CD4-positive, alpha-beta T cell treated with Interleukin-6 at 100 ng/mL for 8 hours (primary cell): ENCODE results near the gene CNTN1.

Experiments
- DNase-seq: peaks from one replicate; pipeline ENCODE4 v3.0.0-alpha.2; 2020; ENCODE audit warnings: mixed read lengths, low spot score

The CNTN1 gene

DNA sequence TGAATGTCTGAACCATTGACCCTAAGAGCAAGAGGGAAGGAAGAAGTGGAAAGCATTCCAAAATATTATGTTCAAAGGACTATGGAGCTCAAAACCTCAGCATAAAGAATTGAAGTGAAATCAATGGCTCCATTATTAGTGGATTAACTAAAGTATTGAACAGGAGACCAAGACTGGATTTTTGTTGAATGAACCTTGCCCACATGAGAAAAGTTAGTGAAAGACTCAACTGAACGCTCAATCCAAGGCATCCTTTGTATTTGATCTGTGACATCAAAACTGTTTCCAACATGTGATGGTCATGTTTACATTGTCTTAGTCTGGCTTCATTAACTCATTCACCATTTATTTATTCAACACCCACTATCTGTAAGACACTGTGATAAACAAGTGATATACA, 161.0 kb downstream of the CNTN1 start:
- no peak for DNase-seq

DNA sequence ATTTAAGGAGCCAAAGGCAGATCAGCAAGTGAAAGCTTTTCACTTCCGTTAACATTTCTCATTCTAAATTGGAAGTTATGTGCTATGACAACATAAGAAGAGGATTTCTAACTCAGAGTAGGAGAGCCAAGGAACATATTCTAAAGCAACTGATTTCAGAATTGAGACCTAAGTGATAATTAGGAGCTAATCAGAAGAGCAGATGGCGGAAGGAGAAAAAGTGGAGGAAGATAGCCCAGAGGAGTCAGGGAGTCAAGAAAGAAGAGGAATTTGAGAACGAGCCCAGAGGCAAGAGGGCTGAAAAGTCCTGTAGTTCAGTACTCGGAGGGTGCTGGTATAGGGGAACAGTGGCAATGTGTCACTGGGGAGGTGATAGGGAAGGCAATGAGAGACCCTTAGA, 162.4 kb downstream of the CNTN1 start:
- no peak for DNase-seq

DNA sequence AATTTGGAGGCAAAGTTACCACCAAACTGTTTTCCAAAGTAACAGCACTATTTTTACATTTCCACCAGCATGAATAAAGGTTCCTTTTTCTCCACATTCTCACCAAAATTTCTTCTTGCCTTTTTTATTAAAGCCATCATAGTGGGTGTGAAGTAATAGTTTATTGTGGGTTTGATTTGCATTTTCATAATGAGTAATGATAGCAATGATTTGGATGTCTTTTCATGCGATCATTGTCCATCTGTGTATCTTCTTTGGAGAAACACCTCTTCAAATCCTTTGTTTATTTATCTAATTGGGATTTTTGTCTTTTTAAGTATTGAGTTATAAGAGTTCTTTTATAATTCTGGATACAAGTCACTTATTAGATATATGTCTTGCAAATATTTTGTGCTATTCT, 172.7 kb downstream of the CNTN1 start:
- no peak for DNase-seq

DNA sequence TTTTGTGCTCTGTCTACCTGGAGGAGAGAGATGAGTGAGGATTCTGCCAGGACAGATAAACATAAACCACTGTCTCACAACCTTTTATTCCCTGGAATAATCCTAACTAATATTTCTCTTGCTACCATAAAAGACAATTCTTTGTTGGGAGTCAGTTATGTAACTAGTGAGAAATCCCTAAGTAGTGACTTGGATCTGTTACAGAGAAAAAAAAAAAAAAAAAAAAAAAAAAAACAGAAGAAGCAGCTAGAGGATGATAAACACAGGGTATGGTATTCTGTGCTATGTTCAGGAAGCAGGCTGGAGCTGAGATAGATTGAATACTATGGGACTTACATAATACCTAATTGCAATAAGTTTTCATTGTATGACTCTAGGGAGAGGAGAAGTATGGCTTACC, 178.7 kb downstream of the CNTN1 start:
- DNase-seq, result no peak

DNA sequence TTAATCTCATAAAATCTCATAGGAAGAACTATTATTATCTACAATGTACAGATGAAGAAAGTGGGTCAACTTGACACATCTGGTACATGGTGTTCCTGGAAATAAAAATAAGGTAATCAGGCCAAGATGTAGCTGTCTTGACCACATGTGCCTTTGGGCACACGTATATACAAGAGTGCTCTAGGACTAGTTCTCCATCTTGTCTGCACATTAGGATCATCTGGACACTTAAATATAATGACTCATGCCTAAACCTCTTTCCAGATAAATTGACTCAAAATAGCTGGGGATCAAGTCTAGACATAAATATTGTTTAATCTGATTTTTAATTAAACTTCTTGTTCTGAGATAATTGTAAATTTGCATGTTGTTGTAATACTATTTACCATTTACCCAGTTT, 182.6 kb downstream of the CNTN1 start:
- no peak for DNase-seq

DNA sequence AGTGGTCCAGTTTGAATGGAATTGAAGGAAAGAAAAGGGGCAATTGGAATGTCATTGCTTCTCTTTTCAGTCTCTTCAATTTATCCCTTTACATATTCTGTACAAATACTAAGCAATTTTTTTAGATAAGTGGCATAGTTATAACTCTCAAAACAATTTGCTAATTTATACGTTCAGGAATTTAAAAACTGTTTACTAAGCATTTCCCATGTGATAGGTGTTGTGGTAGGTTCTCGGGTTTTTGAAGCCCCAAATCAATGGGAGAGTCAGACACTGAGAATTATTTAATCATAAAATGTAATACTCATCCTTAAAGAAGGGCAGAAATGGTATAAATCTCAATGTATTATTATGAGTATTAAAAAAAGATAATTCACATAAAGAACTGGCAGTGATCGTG, 197.1 kb downstream of the CNTN1 start:
- no peak for DNase-seq

DNA sequence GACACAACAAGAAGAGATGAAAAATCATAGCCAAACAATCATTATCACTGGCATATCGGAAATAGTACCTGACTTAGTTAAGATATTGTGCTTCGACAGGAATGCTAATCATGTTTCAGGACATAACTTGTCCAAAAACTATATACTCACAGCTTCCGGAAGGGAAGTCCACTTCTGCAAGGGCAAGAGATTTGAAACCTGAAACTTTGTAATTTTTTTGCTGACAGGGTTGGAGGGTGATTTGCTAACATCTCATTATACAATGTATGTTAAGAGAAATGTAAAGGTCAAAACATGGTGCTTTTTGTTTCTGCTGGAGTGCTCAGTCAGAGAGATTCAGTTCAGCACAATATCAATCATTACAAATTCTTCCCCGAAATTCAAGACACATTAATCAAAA, 200.3 kb downstream of the CNTN1 start:
- DNase-seq, result no peak

DNA sequence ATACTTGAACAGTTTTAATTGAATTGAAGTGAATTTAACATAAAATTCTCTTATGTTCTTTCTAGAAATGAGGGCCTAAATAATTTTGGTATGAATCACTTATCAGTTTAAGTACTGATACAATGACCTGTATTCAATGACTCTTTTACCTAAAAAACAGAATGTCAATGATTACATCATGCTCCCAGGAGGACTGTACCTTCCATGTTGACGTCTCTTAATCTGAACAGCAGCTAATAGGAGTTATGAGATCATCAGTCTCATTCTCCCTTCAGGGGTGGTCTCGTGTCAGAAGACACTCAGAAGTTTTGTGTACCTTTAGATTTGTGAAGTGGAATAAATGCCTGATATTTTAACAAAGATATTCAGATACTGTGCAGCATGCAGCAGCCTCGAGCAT, 206.3 kb downstream of the CNTN1 start:
- DNase-seq, result no peak

DNA sequence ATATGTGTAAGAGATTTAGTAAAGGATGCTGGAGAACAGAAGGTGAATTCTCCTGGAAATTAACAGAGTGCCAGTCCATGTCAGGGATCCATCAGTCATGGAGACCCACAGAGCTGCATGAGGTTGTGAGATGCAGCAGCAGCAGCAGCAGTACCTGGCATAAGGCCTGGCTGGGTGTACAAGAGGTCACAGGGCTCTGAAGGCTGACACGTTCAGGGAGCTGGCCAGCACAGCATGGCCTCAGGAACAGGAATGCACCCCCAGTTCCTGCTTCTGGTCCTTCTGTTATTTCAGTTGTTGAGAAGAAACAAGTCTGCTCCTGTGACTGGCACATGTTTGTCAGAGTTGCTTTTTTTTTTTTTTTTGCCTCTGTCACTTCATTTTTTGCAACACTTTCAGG, 210.8 kb downstream of the CNTN1 start:
- no peak for DNase-seq

DNA sequence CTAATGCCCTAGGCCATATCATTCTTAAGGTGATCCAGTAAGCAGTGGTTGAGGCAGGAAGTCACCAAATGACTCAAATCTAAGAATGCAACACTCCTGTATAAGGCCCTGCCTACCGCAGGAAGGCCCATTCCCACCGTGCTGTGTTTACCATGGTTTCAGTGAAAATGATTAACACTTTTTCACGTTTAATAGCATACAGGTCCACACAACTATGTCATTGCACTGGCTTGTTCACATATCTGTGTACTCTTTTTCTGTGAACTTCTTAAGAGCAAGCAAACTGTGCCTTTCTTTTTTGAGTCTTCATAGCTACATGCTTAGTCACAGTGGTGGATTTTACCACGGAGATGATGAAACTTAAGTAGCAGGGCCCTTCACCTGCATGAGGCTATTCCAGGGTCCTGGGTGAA, 214.9 kb downstream of the CNTN1 start:
- DNase-seq, result no peak

DNA sequence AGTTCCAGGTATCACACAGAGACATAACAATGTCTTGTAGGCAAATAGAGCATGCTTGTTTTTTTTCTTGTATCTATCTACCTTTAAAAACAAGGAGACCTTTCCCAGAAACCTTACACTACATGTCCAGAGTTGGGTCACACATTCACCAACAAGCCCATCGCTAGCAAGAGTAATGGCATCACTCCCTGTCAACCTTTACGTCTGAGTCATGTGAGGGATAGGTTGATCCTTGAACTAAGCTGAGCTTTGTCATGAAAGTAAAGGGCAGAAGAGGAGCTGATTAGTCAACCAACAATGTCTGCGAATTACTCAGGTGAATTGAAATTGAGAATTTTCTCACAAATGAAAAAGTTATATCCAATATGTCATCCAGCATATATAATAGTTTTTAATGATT, 219.4 kb downstream of the CNTN1 start:
- no peak for DNase-seq

DNA sequence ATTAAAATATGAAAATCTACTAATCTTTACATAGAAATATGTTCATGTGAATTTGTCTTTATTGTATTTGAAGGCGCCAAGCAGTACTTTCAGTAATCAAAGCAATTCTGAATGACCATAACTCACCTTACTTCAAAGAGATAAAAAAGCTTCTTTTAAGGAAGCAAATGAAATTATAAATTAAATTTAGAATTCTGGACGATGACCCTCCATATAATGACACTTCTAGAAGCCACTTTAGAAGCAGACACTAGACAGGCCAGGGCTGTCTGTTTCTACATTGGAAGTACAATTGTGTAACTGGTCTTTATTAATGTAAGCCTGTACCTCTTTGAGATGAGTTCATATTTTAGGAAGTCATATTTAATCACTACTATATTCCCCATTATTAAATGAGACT, 222.9 kb downstream of the CNTN1 start:
- no peak for DNase-seq

DNA sequence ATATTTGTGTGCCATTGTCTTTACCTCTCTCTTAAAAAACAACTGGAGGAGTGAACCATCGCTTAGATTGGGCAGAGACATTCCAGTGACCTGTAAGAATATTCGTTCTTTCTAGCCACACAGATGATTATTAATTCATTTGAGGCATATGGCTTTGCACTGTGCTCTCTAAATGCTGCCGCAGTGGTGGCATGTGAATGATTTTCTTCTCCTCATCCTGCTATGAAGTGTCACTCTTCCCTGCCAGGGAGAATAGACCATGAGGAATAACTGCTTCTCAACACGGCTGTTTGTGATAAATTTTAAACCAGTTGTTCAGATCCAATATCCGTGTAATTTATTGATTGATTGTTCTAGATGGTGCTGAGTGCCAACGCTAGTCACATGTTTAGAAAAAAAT, 225.3 kb downstream of the CNTN1 start:
- no peak for DNase-seq

DNA sequence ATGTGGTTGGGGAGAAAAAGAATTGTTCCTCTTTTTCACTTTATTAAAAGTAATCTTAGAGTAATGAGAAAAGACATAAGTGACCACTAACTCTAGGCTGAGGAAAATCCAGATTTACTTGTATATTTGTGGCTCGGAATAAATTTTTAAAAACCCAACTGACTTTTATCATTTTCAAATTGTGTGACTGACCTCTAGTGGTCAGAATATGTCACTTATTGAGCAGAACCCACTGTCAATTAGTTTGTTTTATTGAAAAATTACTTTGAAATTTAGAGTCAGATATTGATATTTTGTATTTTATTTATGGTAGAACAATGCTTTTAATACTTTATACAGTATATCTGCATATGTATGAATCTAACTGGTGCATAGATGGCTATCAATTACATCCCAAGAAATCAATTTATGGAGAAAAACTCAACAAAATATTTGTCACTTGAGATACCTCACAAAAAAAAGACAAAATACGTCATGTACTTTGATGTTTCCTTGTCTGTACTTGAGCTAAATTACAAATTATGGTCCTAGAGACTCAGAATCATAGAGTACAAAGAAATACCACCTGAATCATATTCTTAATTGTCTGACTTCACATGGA, 229.4 kb downstream of the CNTN1 start:
- no peak for DNase-seq

DNA sequence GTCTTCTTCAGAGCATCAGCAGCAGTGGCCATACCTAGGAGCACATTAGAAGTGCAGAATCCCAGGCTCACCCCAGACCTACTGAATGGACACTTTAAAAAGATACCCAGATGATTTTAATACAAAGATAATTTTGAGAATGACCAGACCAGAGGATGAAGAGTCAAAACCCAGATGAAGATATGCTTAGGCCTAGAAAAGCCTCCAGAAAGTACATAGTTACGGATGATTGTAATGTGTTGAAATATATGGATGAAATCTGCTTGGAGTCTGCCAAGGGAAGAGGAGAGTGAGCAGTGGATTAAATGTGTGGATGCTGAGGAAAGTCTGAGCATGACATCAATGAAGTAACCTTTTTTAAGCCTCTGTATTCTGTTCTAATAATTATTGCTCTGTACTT, 245.7 kb downstream of the CNTN1 start:
- DNase-seq, result no peak

DNA sequence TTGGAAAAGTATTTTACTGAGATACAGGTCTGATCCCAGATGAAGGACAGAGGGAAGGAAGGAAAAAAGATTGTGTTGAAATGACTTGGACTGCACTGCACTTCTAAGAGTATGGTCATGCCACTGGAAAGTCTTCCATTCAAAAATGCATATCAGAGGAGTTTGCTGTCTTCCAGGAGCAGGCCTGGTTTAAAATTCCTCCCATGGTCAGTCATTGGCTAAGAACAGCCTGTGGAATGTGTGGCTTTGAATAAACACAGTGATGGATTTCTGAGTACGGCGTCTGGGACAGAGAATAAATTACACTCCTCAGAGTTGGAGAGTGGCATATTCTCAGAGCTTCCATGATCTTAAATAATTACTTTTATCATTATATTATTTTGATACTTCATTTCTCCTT, 250.1 kb downstream of the CNTN1 start:
- DNase-seq, result no peak

DNA sequence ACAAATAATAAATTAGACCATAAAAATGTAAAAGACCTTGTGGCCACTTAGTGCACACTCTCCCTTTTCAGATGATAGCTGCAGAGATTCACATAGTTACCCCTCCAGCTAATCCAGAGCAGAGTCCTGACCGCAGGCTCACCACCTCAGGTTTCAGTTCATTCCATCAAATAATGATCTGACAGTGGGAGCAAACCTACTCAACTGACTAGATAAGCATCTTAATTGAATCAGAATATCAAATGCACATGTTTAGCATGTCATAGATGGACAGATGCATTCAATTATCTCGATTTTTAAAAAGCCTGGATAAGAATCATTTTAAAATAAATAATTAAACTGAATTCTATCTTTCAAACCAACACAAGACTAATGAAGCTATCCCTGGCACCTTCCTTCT, 253.5 kb downstream of the CNTN1 start:
- no peak for DNase-seq

DNA sequence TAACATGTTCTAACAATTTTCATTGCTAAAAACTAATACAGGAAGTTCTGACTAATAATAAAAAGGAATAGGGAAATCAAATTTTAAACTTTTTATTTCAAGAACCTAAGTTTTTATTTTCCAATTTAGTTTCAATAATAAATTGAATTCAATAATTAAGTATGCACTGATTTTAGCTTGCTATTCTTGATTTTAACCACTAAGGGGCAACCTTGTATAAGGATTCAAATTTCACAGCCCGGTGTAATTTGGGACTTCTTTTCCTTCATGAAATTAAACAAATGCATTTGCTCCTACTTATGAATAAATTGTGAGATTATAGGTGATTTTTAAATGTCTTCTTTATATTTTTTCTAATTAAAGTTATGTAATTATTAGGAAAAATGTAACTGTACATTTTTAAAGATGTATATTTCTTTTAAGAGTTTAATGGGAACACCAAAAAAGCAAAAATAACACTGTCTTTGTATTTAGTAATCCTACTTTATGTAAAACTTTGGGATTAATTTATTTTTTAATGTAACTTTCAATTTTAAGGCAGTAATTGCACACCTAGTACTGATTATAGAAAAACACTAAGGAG, 254.5 kb downstream of the CNTN1 start:
- DNase-seq, result no peak

DNA sequence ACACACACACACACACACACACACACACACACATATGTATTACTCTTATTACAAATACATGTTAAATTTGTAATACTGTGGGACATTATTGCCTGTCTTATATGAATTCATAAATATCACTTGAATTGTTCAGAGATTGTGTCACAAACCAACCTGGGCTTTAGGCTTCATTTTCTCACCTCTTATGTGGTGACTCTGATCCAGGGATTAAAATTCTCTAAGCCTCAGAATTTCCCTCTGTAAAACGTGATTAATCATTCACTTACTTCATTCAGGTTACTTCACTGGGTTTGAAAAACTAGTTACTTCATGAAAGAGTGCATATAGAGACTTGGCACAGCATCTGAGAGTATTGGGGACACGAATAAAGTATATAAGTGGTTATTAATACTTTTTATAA, 255.6 kb downstream of the CNTN1 start:
- DNase-seq, result no peak

DNA sequence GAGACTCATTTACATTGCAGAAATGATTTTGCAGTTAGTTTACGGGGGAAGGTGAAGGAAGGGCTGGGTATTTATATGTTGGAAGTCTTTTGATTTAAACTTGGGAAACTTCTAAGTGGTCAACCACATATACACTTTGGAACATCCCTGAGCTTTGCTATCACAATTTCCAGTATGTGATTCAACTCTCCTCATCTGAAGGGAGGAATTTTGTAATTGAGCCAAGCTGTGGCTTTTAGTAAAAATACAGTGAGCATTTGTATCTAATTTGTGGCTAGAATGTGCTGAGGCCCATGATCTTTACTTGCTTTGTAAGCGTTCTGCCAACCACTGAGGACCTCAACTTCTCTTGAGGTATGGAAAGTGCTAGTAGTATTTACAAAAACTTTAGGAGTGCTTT, 260.8 kb downstream of the CNTN1 start:
- no peak for DNase-seq

DNA sequence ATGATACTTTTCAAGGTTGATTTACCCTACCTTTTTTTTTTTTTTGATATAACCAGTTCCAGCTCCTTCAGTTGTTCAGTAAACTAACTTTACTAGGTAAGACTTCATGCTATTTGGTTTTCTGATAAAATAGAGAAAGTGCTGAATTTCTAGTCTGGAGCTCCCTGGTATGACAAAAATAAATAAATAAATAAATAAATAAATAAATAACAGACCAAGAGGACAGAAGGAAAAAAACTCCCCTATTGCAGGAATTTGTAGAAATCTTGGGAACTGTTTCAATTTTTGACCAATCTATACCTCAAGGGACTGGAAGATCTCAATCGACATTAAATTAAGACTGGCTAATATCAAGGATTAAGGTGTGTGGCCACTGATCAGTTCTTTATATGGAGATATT, 265.2 kb downstream of the CNTN1 start:
- no peak for DNase-seq

DNA sequence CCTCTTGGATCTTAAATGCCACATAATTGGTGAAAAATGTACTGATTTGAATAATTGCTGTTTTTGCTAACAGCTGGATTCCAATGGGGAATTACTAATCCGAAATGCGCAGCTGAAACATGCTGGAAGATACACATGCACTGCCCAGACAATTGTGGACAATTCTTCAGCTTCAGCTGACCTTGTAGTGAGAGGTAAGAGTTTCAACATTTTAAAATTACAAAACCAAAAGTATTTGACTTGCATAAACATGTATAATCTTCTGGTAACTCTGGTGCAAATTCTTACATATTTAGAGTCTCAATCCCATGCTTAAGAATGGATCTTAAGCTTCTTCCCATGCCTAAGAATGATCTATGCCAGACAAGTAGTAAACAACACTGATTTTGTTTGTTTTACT, 266.8 kb downstream of the CNTN1 start:
- no peak for DNase-seq

DNA sequence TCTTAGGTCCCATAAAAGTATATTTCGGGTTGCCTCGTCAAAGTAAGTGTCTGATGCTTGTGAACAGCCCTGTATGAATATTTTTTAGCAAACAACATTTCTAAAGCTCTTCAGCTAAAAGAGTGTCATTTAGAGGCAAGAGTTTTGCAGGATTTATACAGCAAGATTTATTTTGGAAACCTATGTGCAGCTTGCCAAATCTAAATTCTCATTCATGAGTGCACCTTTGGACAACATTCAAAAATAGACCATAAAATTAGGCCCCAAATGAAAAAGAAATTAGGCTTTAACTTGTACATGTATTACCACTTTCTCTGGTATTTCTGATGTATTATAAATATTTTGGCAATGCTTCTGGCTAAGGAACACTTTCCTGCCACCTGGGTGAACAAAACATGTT, 271.5 kb downstream of the CNTN1 start:
- DNase-seq, result no peak

DNA sequence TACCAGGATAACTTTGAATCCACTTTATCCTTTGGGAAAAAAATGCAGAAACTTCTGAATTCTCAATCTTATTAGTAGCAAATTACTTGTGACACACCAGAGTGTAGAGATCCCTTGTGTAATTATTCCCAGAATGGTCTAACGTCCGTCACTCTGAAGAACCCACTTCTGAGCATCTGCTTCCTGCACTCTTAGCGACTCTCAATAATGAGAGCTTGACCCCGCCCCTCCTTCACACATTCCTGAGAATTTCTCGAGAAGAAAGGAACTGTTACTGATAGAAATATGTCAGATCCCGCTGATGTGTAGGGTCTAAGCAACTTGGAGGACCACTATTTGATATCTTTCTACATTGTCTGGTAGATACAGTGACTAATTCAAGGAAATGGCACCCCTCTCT, 277.6 kb downstream of the CNTN1 start:
- no peak for DNase-seq
